OCI-LY1 (cell line): ENCODE results near the gene TBX15.

Source experiments
- H2AFZ ChIP-seq: fragments of 200-600 bp; sonication (generic), shearing (Covaris generic); 2 replicates; pipeline ENCODE4 v1.6.0; 2014; ENCODE audit warnings: antibody characterized with exemption, mild to moderate bottlenecking, low read length
- H3F3A ChIP-seq: fragments of 200-600 bp; sonication (generic), shearing (Covaris generic); 2 replicates; pipeline ENCODE4 v1.6.0; 2014; ENCODE audit warnings: mild to moderate bottlenecking, antibody characterized with exemption, low read length, moderate library complexity; ENCODE audit not compliant: insufficient read depth
- H3K27ac ChIP-seq: fragments of 200-600 bp; sonication (generic); 2 replicates; pipeline ENCODE4 v1.5.1; 2014; ENCODE audit warnings: low read length, mixed run types, mild to moderate bottlenecking, low read depth; ENCODE audit not compliant: poor library complexity, severe bottlenecking
- H3K27me3 ChIP-seq: fragments of 200-600 bp; sonication (generic); 2 replicates; pipeline ENCODE4 v1.6.0; 2014; ENCODE audit warnings: antibody characterized with exemption, mild to moderate bottlenecking, low read length, moderate library complexity; ENCODE audit not compliant: insufficient read depth
- H3K36me3 ChIP-seq: fragments of 200-600 bp; sonication (generic); 2 replicates; pipeline ENCODE4 v1.6.1; 2014; ENCODE audit warnings: mild to moderate bottlenecking, antibody characterized with exemption, low read length, moderate library complexity, mixed read lengths; ENCODE audit not compliant: insufficient read depth
- H3K4me1 ChIP-seq: fragments of 200-600 bp; sonication (generic); 2 replicates; pipeline ENCODE4 v1.5.1; 2014; ENCODE audit warnings: mild to moderate bottlenecking, low read length, moderate library complexity; ENCODE audit not compliant: insufficient read depth, severe bottlenecking
- H3K4me2 ChIP-seq: fragments of 200-600 bp; sonication (generic), shearing (Covaris generic); 2 replicates; pipeline ENCODE4 v1.6.1; 2014; ENCODE audit warnings: low read length
- H3K4me3 ChIP-seq: fragments of 200-600 bp; sonication (generic); 2 replicates; pipeline ENCODE4 v1.5.1; 2014; ENCODE audit warnings: low read length, low read depth, mild to moderate bottlenecking, mixed read lengths; ENCODE audit not compliant: poor library complexity, severe bottlenecking
- H3K79me2 ChIP-seq: fragments of 200-600 bp; shearing (Covaris generic); 2 replicates; pipeline ENCODE4 v1.6.1; 2016; ENCODE audit warnings: mixed run types, low read length, mixed read lengths; ENCODE audit not compliant: insufficient read depth
- H3K9ac ChIP-seq: fragments of 200-600 bp; sonication (generic), shearing (Covaris generic); 2 replicates; pipeline ENCODE4 v1.6.1; 2014; ENCODE audit warnings: mild to moderate bottlenecking, low read length, mixed read lengths
- H3K9me2 ChIP-seq: fragments of 200-600 bp; sonication (generic), shearing (Covaris generic); 2 replicates; pipeline ENCODE4 v1.6.1; 2014; ENCODE audit warnings: low read depth, mild to moderate bottlenecking, low read length, mixed read lengths
- H3K9me3 ChIP-seq: fragments of 200-600 bp; shearing (Covaris generic); 2 replicates; pipeline ENCODE4 v1.6.1; 2014; ENCODE audit warnings: low read length, mixed read lengths
- H4K20me1 ChIP-seq: fragments of 200-600 bp; sonication (generic), shearing (Covaris generic); 2 replicates; pipeline ENCODE4 v1.6.0; 2016; ENCODE audit warnings: mild to moderate bottlenecking, low read length; ENCODE audit not compliant: insufficient read depth
- EZH2 ChIP-seq: fragments of 200-600 bp; sonication (generic), shearing (Covaris generic); IDR thresholded peaks from 2 replicates; pipeline ENCODE4 v1.8.0; 2017; ENCODE audit warnings: borderline replicate concordance, mixed run types, mild to moderate bottlenecking, antibody characterized with exemption, low read length, moderate library complexity, mixed read lengths
- TF ChIP-seq, protein P1 (sequence below): fragments of 200-600 bp; sonication (generic), shearing (Covaris generic); IDR thresholded peaks from 2 replicates; pipeline ENCODE4 v1.5.1; 2017; ENCODE audit warnings: mild to moderate bottlenecking, antibody characterized with exemption, low read length, moderate library complexity, mixed read lengths

The TBX15 gene

DNA sequence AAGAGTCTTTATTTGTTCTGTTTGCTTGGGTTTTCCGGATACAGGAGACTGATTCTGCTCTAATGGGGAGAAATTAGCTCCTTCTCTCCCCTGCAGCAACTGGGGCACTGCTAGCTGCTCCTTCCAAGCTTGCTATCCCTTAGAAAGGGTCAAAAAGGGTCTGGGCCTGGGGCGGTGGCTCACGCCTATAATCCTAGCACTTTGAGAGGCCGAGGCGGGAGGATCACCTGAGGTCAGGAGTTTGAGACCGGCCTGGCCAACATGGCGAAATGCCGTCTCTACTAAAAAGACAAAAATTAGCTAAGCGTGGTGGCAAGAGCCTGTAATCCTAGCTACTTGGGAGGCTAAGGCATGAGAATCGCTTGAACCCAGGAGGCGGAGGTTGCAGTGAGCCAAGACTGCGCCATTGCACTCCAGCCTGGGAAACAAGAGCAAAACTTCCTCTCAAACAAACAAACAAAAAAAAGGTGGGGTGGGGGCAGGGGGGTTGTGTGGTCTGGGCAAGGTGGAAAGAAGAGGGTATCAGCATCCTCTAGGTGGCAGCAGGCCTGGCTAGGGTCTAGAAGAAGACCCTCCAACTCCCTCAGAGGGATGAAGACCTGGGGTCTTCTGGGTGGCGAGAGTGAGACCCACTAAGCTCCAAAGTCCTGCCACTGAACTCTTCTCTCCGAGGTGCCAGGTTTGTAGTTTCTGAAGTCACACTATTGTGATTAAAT, 15.4 kb upstream of the TBX15 start:
- no peaks in the 10 kb centered on the region for H3K9me2 ChIP-seq
- H4K20me1 ChIP-seq, result no peaks in the 10 kb centered on the region
- H2AFZ ChIP-seq, result no peak overlapping the region
- H3K4me1 ChIP-seq, result no peaks in the 10 kb centered on the region
- no peak overlapping the region for H3K9ac ChIP-seq
- no peak overlapping the region for H3K4me2 ChIP-seq
- TF ChIP-seq EZH2, result no peak
- no peaks in the 10 kb centered on the region for H3K79me2 ChIP-seq
- H3F3A ChIP-seq, result no peaks in the 10 kb centered on the region
- no peak overlapping the region for H3K4me3 ChIP-seq
- H3K36me3 ChIP-seq, result no peaks in the 10 kb centered on the region
- H3K27ac ChIP-seq, result no peak overlapping the region
- H3K27me3 ChIP-seq, result no peaks in the 10 kb centered on the region
- no peaks in the 10 kb centered on the region for H3K9me3 ChIP-seq

DNA sequence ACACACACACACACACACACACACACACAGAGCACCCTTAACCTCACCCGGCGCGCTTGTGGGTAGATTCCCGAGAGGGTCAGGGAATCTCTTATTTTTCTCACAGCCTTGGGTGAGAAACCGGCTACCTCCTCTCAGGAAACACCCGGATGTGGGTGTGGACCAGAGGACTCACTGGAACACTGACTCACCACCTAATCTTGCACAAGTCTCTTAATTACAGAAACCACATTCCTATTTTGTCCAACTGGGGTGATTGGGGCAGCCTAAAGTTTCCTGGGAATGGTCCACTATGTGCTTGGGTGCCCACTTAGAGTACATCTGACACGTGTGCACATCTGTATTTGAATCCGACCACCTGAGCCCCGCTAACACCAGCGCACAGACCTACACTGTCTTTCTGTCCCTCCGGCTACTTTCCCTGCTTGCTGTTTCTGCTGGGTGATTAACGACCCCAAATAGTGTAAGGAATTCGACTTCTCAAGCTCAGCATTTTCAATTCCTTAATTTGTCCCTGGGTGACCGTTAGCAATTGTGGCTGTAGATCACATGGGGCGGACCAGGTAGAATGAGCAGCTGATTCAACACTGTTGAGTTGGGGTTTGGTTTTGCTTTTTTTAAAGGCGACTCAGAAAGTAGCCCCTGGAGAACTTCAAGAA, 14.0 kb upstream of the TBX15 start:
- no peaks in the 10 kb centered on the region for H3K79me2 ChIP-seq
- no peaks in the 10 kb centered on the region for H4K20me1 ChIP-seq
- H3K9ac ChIP-seq, result no peak overlapping the region
- H3K4me3 ChIP-seq, result no peak overlapping the region
- H3K4me1 ChIP-seq, result no peaks in the 10 kb centered on the region
- no peak overlapping the region for H3K4me2 ChIP-seq
- no peaks in the 10 kb centered on the region for H3K9me3 ChIP-seq
- H3K27ac ChIP-seq, result no peak overlapping the region
- no peaks in the 10 kb centered on the region for H3F3A ChIP-seq
- no peaks in the 10 kb centered on the region for H3K36me3 ChIP-seq
- no peak overlapping the region for H2AFZ ChIP-seq
- H3K27me3 ChIP-seq, result no peaks in the 10 kb centered on the region
- no peaks in the 10 kb centered on the region for H3K9me2 ChIP-seq
- TF ChIP-seq, protein P1, sequence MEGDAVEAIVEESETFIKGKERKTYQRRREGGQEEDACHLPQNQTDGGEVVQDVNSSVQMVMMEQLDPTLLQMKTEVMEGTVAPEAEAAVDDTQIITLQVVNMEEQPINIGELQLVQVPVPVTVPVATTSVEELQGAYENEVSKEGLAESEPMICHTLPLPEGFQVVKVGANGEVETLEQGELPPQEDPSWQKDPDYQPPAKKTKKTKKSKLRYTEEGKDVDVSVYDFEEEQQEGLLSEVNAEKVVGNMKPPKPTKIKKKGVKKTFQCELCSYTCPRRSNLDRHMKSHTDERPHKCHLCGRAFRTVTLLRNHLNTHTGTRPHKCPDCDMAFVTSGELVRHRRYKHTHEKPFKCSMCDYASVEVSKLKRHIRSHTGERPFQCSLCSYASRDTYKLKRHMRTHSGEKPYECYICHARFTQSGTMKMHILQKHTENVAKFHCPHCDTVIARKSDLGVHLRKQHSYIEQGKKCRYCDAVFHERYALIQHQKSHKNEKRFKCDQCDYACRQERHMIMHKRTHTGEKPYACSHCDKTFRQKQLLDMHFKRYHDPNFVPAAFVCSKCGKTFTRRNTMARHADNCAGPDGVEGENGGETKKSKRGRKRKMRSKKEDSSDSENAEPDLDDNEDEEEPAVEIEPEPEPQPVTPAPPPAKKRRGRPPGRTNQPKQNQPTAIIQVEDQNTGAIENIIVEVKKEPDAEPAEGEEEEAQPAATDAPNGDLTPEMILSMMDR, result no peak
- TF ChIP-seq EZH2, result no peak

DNA sequence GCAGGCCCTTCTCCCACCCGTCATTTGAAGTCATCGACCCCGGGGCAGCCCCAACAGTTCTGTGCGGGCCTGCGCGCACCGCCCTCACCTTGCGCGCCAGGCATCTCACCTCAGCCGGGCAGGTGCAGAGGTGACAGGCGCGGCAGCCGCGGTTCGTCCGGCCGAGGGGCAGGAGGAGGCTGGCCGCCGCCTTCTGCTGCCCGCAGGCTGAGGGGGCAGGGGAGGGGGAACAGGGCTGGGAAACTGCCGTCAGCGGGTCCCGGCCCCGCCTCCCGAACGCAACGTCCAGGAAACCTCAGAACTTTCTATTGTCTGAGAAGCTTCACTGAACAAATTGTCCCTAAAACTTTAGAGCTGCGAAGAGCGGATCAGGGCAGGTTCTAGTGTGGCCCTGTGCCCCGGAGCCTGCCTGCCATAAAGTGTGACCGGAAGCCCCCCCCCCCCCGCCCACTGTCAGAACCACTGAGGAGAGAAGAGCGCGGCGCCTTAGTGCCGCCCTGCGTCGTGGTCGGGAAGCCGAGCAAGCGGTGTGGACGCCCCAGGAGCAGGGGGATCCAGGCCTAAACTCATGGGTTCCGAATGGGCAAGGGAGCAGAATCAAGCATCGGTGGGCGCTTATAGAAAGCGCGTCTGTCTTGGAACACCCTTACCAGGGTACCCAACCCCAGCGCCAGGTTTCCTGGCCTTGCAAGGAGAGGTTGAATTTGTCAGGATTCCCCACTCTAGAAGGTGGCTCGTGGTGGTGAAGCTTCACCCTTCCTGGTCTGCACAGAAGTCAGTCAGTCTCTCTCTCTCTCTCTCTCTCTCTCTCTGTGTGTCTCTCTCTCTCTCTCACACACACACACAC, 13.3 kb upstream of the TBX15 start:
- H3K27me3 ChIP-seq, result no peaks in the 10 kb centered on the region
- no peak overlapping the region for H3K9ac ChIP-seq
- H3K27ac ChIP-seq, result no peak overlapping the region
- no peak overlapping the region for H3K4me2 ChIP-seq
- no peaks in the 10 kb centered on the region for H3K4me1 ChIP-seq
- TF ChIP-seq EZH2, result no peak
- TF ChIP-seq, protein P1, result no peak
- no peak overlapping the region for H3K4me3 ChIP-seq
- no peaks in the 10 kb centered on the region for H3K36me3 ChIP-seq
- no peaks in the 10 kb centered on the region for H4K20me1 ChIP-seq
- H2AFZ ChIP-seq, result no peak overlapping the region
- H3K79me2 ChIP-seq, result no peaks in the 10 kb centered on the region
- H3K9me3 ChIP-seq, result no peaks in the 10 kb centered on the region
- no peaks in the 10 kb centered on the region for H3F3A ChIP-seq
- no peaks in the 10 kb centered on the region for H3K9me2 ChIP-seq
